H9 (cell line): ENCODE data around the gene ARID3A. TPM values are rescaled to one million over a fixed set of nuclear protein-coding genes. Genes with fewer than 3 reads are reported as not detected.

Experiments
- DNase-seq: peaks from one replicate; pipeline ENCODE4 v3.0.0-alpha.2; 2017
- H2AFZ ChIP-seq: one replicate; pipeline ENCODE4 v1.6.1; 2013; ENCODE audit warnings: mild to moderate bottlenecking, low read length, control low read depth, moderate library complexity
- H2AK5ac ChIP-seq: 2 replicates; pipeline ENCODE4 v1.6.1; 2013; ENCODE audit warnings: low read length, control low read depth, mixed read lengths; ENCODE audit not compliant: insufficient read length
- H2BK120ac ChIP-seq: one replicate; pipeline ENCODE4 v1.6.1; 2013; ENCODE audit warnings: low read depth, mild to moderate bottlenecking, low read length, control low read depth, inconsistent platforms; ENCODE audit not compliant: poor library complexity, severe bottlenecking
- H2BK12ac ChIP-seq: 2 replicates; pipeline ENCODE4 v1.6.1; 2013; ENCODE audit warnings: low read length, control low read depth, mixed read lengths, low read depth; ENCODE audit not compliant: insufficient read length
- H2BK15ac ChIP-seq: 2 replicates; pipeline ENCODE4 v1.6.1; 2013; ENCODE audit warnings: low read depth, low read length, control low read depth
- H2BK20ac ChIP-seq: one replicate; pipeline ENCODE4 v1.6.1; 2013; ENCODE audit warnings: low read depth, mild to moderate bottlenecking, low read length, control low read depth, inconsistent platforms; ENCODE audit not compliant: poor library complexity, severe bottlenecking
- H2BK5ac ChIP-seq: 2 replicates; pipeline ENCODE4 v1.6.1; 2013; ENCODE audit warnings: low read length, control low read depth, mixed read lengths; ENCODE audit not compliant: insufficient read length
- H3K14ac ChIP-seq: 2 replicates; pipeline ENCODE4 v1.6.1; 2013; ENCODE audit warnings: low read length, control low read depth; ENCODE audit not compliant: insufficient read depth
- H3K18ac ChIP-seq: 2 replicates; pipeline ENCODE4 v1.6.1; 2013; ENCODE audit warnings: low read depth, mild to moderate bottlenecking, mixed read lengths, low read length, control low read depth; ENCODE audit not compliant: insufficient read length
- H3K23ac ChIP-seq: 2 replicates; pipeline ENCODE4 v1.6.1; 2013; ENCODE audit warnings: low read length, control low read depth, mixed read lengths, low read depth; ENCODE audit not compliant: insufficient read length
- H3K23me2 ChIP-seq: 2 replicates; pipeline ENCODE4 v1.6.1; 2013; ENCODE audit warnings: low read depth, mild to moderate bottlenecking, mixed read lengths, low read length, control low read depth; ENCODE audit not compliant: insufficient read length, poor library complexity, severe bottlenecking
- H3K27ac ChIP-seq: 2 replicates; pipeline ENCODE4 v1.5.1; 2013; ENCODE audit warnings: low read length, control low read depth, mixed read lengths, low read depth; ENCODE audit not compliant: insufficient read length
- H3K27me3 ChIP-seq: 2 replicates; pipeline ENCODE4 v1.6.1; 2013; ENCODE audit warnings: low read length, control low read depth, inconsistent platforms; ENCODE audit not compliant: insufficient read depth
- H3K4ac ChIP-seq: 2 replicates; pipeline ENCODE4 v1.6.1; 2013; ENCODE audit warnings: low read depth, mild to moderate bottlenecking, control low read depth, inconsistent platforms, low read length, moderate library complexity
- H3K4me1 ChIP-seq: 2 replicates; pipeline ENCODE4 v1.6.1; 2013; ENCODE audit warnings: low read length, control low read depth, inconsistent platforms; ENCODE audit not compliant: insufficient read depth
- H3K4me2 ChIP-seq: 2 replicates; pipeline ENCODE4 v1.6.1; 2013; ENCODE audit warnings: low read length, control low read depth, mixed read lengths; ENCODE audit not compliant: insufficient read length, insufficient read depth
- H3K56ac ChIP-seq: 2 replicates; pipeline ENCODE4 v1.6.1; 2013; ENCODE audit warnings: low read depth, mild to moderate bottlenecking, mixed read lengths, low read length, control low read depth; ENCODE audit not compliant: insufficient read length
- H3K79me1 ChIP-seq: 2 replicates; pipeline ENCODE4 v1.6.1; 2013; ENCODE audit warnings: low read depth, mild to moderate bottlenecking, moderate library complexity, low read length, control low read depth, inconsistent platforms; ENCODE audit not compliant: insufficient read depth, poor library complexity, severe bottlenecking
- H3K79me2 ChIP-seq: 2 replicates; pipeline ENCODE4 v1.6.1; 2013; ENCODE audit warnings: low read length, control low read depth, inconsistent platforms; ENCODE audit not compliant: insufficient read depth
- H3K9ac ChIP-seq: 2 replicates; pipeline ENCODE4 v1.6.1; 2013; ENCODE audit warnings: low read length, control low read depth, mixed read lengths; ENCODE audit not compliant: insufficient read length; ENCODE audit errors: extremely low read depth
- H3K9me3 ChIP-seq: one replicate; pipeline ENCODE4 v1.6.1; 2013; ENCODE audit warnings: low read depth, low read length, inconsistent platforms; ENCODE audit not compliant: control insufficient read depth
- H3T11ph ChIP-seq: one replicate; pipeline ENCODE4 v1.6.1; 2013; ENCODE audit warnings: mild to moderate bottlenecking, low read length, control low read depth, inconsistent platforms
- H4K20me1 ChIP-seq: one replicate; pipeline ENCODE4 v1.6.1; 2013; ENCODE audit not compliant: control insufficient read depth, insufficient read length, insufficient read depth
- H4K5ac ChIP-seq: 2 replicates; pipeline ENCODE4 v1.6.1; 2013; ENCODE audit warnings: low read depth, mild to moderate bottlenecking, mixed read lengths, low read length, control low read depth; ENCODE audit not compliant: insufficient read length
- H4K8ac ChIP-seq: replicated peaks from 2 replicates; pipeline ENCODE4 v1.6.1; 2013; ENCODE audit warnings: low read length, control low read depth, mixed read lengths, low read depth; ENCODE audit not compliant: insufficient read length
- H4K91ac ChIP-seq: 2 replicates; pipeline ENCODE4 v1.6.1; 2013; ENCODE audit warnings: low read depth, mild to moderate bottlenecking, moderate library complexity, mixed read lengths, low read length, control low read depth; ENCODE audit not compliant: insufficient read length
- H3K27ac Mint-ChIP-seq, 3 experiments: 2 replicates in 2 of 3; 3 replicates in 1 of 3; pipeline ENCODE4 v1.8.0; 2020 to 2021; ENCODE audit warnings: mixed read lengths in 3 of 3, mild to moderate bottlenecking in 1 of 3, moderate library complexity in 1 of 3
- H3K27me3 Mint-ChIP-seq: 2 replicates; pipeline ENCODE4 v1.8.0; 2021; ENCODE audit warnings: low read depth, mild to moderate bottlenecking, moderate library complexity, mixed read lengths
- H3K36me3 Mint-ChIP-seq, 3 experiments: 2 replicates in 2 of 3; 3 replicates in 1 of 3; pipeline ENCODE4 v1.8.0; 2020 to 2021; ENCODE audit warnings: low read depth in 3 of 3, mixed read lengths in 3 of 3; ENCODE audit not compliant: insufficient read depth in 1 of 3
- H3K4me1 Mint-ChIP-seq, 2 experiments: 2 replicates each; pipeline ENCODE4 v1.8.0; 2020; ENCODE audit warnings: mixed read lengths in 2 of 2
- H3K4me3 Mint-ChIP-seq, 2 experiments: 2 replicates in 1 of 2; 3 replicates in 1 of 2; pipeline ENCODE4 v1.8.0; 2020 to 2021; ENCODE audit warnings: mild to moderate bottlenecking in 2 of 2, mixed read lengths in 2 of 2, moderate library complexity in 1 of 2
- H3K9me3 Mint-ChIP-seq, 2 experiments: 2 replicates in 1 of 2; 3 replicates in 1 of 2; pipeline ENCODE4 v1.8.0; 2020; ENCODE audit warnings: mild to moderate bottlenecking in 2 of 2, mixed read lengths in 2 of 2, moderate library complexity in 1 of 2
- CTCF ChIP-seq: fragments of 200-600 bp; sonication (generic); conservative IDR thresholded peaks from 3 replicates; pipeline ENCODE4 v1.8.0; 2021; ENCODE audit warnings: antibody characterized with exemption, mild to moderate bottlenecking
- WGBS: extraction: QIAGEN DNeasy Blood & Tissue Kit; methylation state at CpG from one replicate; pipeline ENCODE4 v1.1.7; 2013; ENCODE audit warnings: missing lambda C conversion rate, low lambda C conversion rate, mixed read lengths; ENCODE audit not compliant: insufficient read length; ENCODE audit errors: extremely low coverage; 5-methylcytosine and 5-hydroxymethylcytosine counted together
- total RNA-seq: library from RNA; stranded (reverse); gene quantifications from 2 replicates; pipeline ENCODE4 v1.2.1, GENCODE V29; 2021

Gene ARID3A
- total RNA-seq, 1 experiment from 2014 or later, result 98.3 TPM

GRCh38 chr19:927351-927779 is 1.5 kb downstream of the ARID3A start:
- Histone ChIP-seq H4K8ac (no peak overlapping the region), H3K18ac (no peak overlapping the region), H2BK5ac (no peak overlapping the region), H2AK5ac (no peak overlapping the region), H4K5ac (no peak overlapping the region), H3K23ac (no peak overlapping the region), H3T11ph (no peak overlapping the region), H4K20me1 (no peaks in the 10 kb centered on the region), H2BK12ac (no peak overlapping the region), H3K79me1 (no peaks in the 10 kb centered on the region), H3K9ac (no peak overlapping the region), H2AFZ (no peak overlapping the region), H3K27ac (no peak overlapping the region), H3K79me2 (no peaks in the 10 kb centered on the region; the same call in 1 of the 2 replicates), H3K9me3 (no peaks in the 10 kb centered on the region), H3K4me1 (no peaks in the 10 kb centered on the region), H3K23me2 (peaks cover 3% of the 10 kb centered on the region), H3K4ac (no peak overlapping the region), H3K27me3 (no peaks in the 10 kb centered on the region), H3K4me2 (peak overlapping the region; percentile 35), H2BK15ac (no peak overlapping the region), H4K91ac (no peak overlapping the region), H2BK120ac (no peak overlapping the region), H3K14ac (no peak overlapping the region), H2BK20ac (no peak overlapping the region), H3K56ac (no peak overlapping the region)
- Mint-ChIP-seq H3K27me3 (peaks cover 7% of the 10 kb centered on the region), H3K36me3 (peaks cover 7 to 30% (median 23%) of the 10 kb centered on the region in 3 experiments), H3K4me1 (peaks cover 4 to 16% of the 10 kb centered on the region in 2 experiments), H3K9me3 (no peaks in the 10 kb centered on the region), H3K27ac (no peak overlapping the region), H3K4me3 (peak overlapping the region; percentile 78 to 91)
- peak; percentile 55 for DNase-seq
- TF ChIP-seq CTCF, result no peak
- no CpG with 5 or more reads among the region's 15 CpGs for WGBS
